Measurements from ENCODE around the gene ARPC4. TPM values are rescaled to one million over a fixed set of nuclear protein-coding genes. Genes with fewer than 3 reads are reported as not detected.
A peak's percentile ranks its signal among the peaks of the same experiment; 100 is the strongest.

The ARPC4 gene
- total and polyA plus RNA-seq, 2 donors (not counting 1 experiment from before 2014, with no cell fraction given), result 174 to 307 TPM

DNA sequence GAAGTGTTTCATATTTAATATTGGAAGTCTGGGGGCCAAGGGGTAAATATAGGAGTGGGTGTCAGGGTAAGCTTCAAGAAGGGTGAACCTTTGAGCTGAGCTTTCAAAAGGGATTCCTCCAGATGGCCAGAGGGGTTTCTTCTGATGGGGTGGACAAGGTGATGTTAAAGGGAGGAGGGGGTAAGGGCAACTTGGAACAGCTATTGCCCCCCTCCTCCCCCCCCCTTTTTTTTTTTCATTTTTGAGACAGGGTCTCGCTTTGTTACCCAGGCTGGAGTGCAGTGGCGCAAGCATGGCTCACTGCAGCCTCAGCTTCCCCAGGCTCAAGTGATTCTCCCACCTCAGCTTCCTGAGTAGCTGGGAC lies 15.1 kb downstream of the ARPC4 start:
- no peak overlapping the region for H3K4me3 ChIP-seq (replicated peaks in 1 of 4; ENCODE audit: control extremely low read depth in 1 of 4, insufficient read depth in 1 of 4, low read depth in 3 of 4, low read length in 4 of 4)
- DNase-seq (ENCODE audit: low read depth in 2 of 2), result no peak
- H3K79me2 ChIP-seq (ENCODE audit: control insufficient read depth, insufficient read depth, low read length), result no peaks in the 10 kb centered on the region
- no peak overlapping the region for H2AFZ ChIP-seq (ENCODE audit: low read length)
- TF ChIP-seq, protein P1, sequence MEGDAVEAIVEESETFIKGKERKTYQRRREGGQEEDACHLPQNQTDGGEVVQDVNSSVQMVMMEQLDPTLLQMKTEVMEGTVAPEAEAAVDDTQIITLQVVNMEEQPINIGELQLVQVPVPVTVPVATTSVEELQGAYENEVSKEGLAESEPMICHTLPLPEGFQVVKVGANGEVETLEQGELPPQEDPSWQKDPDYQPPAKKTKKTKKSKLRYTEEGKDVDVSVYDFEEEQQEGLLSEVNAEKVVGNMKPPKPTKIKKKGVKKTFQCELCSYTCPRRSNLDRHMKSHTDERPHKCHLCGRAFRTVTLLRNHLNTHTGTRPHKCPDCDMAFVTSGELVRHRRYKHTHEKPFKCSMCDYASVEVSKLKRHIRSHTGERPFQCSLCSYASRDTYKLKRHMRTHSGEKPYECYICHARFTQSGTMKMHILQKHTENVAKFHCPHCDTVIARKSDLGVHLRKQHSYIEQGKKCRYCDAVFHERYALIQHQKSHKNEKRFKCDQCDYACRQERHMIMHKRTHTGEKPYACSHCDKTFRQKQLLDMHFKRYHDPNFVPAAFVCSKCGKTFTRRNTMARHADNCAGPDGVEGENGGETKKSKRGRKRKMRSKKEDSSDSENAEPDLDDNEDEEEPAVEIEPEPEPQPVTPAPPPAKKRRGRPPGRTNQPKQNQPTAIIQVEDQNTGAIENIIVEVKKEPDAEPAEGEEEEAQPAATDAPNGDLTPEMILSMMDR (conservative IDR thresholded peaks at IDR 0.05 in 1 of 2, IDR thresholded peaks at IDR 0.05 in 1 of 2; ENCODE audit: low read depth in 1 of 2, low read length in 2 of 2), result no peak
- H3K27ac ChIP-seq (ENCODE audit: insufficient read depth, low read length), result no peak overlapping the region
- peaks cover 3% of the 10 kb centered on the region for H3K4me1 ChIP-seq (ENCODE audit: control insufficient read depth, extremely low read depth, insufficient read depth, low read length)
- no peak overlapping the region for H3K4me2 ChIP-seq (ENCODE audit: extremely low read depth, insufficient read depth, low read length)
- H3K9me3 ChIP-seq (ENCODE audit: control insufficient read depth, insufficient read depth, low read depth, low read length), result no peaks in the 10 kb centered on the region
- no peaks in the 10 kb centered on the region for H3K27me3 ChIP-seq (ENCODE audit: control insufficient read depth, insufficient read depth, low read length)
- H3K36me3 ChIP-seq (ENCODE audit: control insufficient read depth, insufficient read depth, low read length), result peaks cover 26% of the 10 kb centered on the region
- H4K20me1 ChIP-seq (ENCODE audit: control insufficient read depth, extremely low read depth, insufficient read depth, low read length), result no peaks in the 10 kb centered on the region
- no peak overlapping the region for H3K9ac ChIP-seq (ENCODE audit: insufficient read depth, low read length)

DNA sequence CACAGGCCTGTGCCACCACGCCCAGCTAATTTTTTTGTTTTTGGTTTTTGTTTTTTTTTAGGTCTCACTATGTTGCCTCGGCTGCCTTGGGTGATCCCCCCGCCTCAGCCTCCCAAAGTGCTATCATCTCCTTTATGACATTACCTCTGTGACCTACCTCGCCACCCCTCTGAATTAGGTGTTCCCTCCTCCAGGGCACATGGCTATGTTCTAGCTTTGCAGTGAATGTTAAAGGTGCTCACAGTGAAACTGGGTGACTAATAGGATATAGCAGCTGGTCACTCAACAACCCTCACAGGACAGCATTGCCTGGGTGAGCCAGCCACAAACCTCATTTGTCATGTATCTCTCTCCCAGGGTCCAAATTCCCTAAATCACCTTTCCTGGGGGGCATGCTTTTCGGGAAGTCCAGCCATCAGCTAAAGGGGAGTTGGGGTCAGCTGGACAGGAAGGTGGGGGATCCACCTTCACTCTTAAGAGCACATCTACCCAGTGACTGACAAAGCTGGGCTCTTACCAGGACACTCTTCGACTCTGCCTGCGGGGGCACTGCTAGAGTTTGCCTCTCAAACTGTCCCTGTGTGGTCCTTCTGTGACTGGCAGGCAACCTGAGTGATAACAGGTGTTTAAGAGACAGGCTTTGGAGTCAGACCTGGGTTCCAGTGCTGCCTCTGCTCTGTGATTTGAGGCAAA lies 15.6 kb downstream of the ARPC4 start:
- peak overlapping the region; percentile 85 for H3K27ac ChIP-seq (ENCODE audit: insufficient read depth, low read length)
- no peaks in the 10 kb centered on the region for H4K20me1 ChIP-seq (ENCODE audit: control insufficient read depth, extremely low read depth, insufficient read depth, low read length)
- no peak overlapping the region for H3K4me2 ChIP-seq (ENCODE audit: extremely low read depth, insufficient read depth, low read length)
- H3K4me1 ChIP-seq (ENCODE audit: control insufficient read depth, extremely low read depth, insufficient read depth, low read length), result peaks cover 3% of the 10 kb centered on the region
- no peak for TF ChIP-seq EZH2 (IDR thresholded peaks at IDR 0.05; ENCODE audit: low read length, missing control alignments)
- TF ChIP-seq, protein P1 (conservative IDR thresholded peaks at IDR 0.05 in 1 of 2, IDR thresholded peaks at IDR 0.05 in 1 of 2; ENCODE audit: low read depth in 1 of 2, low read length in 2 of 2), result peak; percentile 25 to 36
- H3K9ac ChIP-seq (ENCODE audit: insufficient read depth, low read length), result no peak overlapping the region
- no peaks in the 10 kb centered on the region for H3K9me3 ChIP-seq (ENCODE audit: control insufficient read depth, insufficient read depth, low read depth, low read length)
- no peak overlapping the region for H2AFZ ChIP-seq (ENCODE audit: low read length)
- no peak overlapping the region for H3K4me3 ChIP-seq (replicated peaks in 1 of 4; ENCODE audit: control extremely low read depth in 1 of 4, insufficient read depth in 1 of 4, low read depth in 3 of 4, low read length in 4 of 4)
- H3K27me3 ChIP-seq (ENCODE audit: control insufficient read depth, insufficient read depth, low read length), result no peaks in the 10 kb centered on the region
- peak; percentile 17 to 22 for DNase-seq (ENCODE audit: low read depth in 2 of 2)
- no peaks in the 10 kb centered on the region for H3K79me2 ChIP-seq (ENCODE audit: control insufficient read depth, insufficient read depth, low read length)
- H3K36me3 ChIP-seq (ENCODE audit: control insufficient read depth, insufficient read depth, low read length), result peaks cover 26% of the 10 kb centered on the region

DNA sequence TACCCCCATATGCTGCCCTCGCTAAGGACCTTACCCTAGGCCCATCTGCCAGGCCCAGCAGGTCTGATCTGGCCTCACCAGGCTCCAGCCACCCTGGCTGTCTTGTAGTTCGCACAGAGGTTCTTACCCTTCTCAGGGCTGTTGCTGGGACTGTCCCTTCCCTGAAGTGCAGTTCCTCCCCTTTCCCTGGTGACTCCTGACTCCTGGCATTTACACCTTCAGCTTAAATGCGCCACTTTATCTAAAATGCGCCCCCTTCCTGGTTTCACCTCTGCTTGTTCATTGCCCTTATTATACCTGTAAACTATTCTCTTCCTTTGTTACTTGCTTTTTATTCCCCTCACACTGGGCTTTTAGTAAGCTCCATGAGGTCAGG lies 16.3 kb downstream of the ARPC4 start:
- Histone ChIP-seq H3K9ac (ENCODE audit: insufficient read depth, low read length) (no peak overlapping the region), H3K9me3 (ENCODE audit: control insufficient read depth, insufficient read depth, low read depth, low read length) (no peaks in the 10 kb centered on the region), H3K27me3 (ENCODE audit: control insufficient read depth, insufficient read depth, low read length) (no peaks in the 10 kb centered on the region), H3K36me3 (ENCODE audit: control insufficient read depth, insufficient read depth, low read length) (peaks cover 19% of the 10 kb centered on the region), H3K4me3 (replicated peaks in 1 of 4; ENCODE audit: control extremely low read depth in 1 of 4, insufficient read depth in 1 of 4, low read depth in 3 of 4, low read length in 4 of 4) (peak overlapping the region in 2 of 4 experiments; percentile 43 to 68), H3K79me2 (ENCODE audit: control insufficient read depth, insufficient read depth, low read length) (no peaks in the 10 kb centered on the region), H3K4me2 (ENCODE audit: extremely low read depth, insufficient read depth, low read length) (no peak overlapping the region), H2AFZ (ENCODE audit: low read length) (no peak overlapping the region), H3K4me1 (ENCODE audit: control insufficient read depth, extremely low read depth, insufficient read depth, low read length) (peaks cover 3% of the 10 kb centered on the region), H4K20me1 (ENCODE audit: control insufficient read depth, extremely low read depth, insufficient read depth, low read length) (no peaks in the 10 kb centered on the region), H3K27ac (ENCODE audit: insufficient read depth, low read length) (peak overlapping the region; percentile 85)
- DNase-seq (ENCODE audit: low read depth in 2 of 2), result no peak
- no peak for TF ChIP-seq EZH2 (IDR thresholded peaks at IDR 0.05; ENCODE audit: low read length, missing control alignments)
- TF ChIP-seq, protein P1 (conservative IDR thresholded peaks at IDR 0.05 in 1 of 2, IDR thresholded peaks at IDR 0.05 in 1 of 2; ENCODE audit: low read depth in 1 of 2, low read length in 2 of 2), result no peak

All from fibroblast of lung (primary cell).